GM21723 (cell line): ENCODE results near the gene VWA3A.
"Not testable (repeated sequence)": the region's sequence is repeated elsewhere in the genome, so short reads cannot be mapped to it uniquely, and the experiment has no call there.

Experiments
- ATAC-seq: cut with Tn5 transposase; IDR thresholded peaks from one replicate; pipeline ENCODE4 v1.9.1; 2021; ENCODE audit warnings: mild to moderate bottlenecking, moderate library complexity; ENCODE audit not compliant: unreplicated experiment

The VWA3A gene

DNA sequence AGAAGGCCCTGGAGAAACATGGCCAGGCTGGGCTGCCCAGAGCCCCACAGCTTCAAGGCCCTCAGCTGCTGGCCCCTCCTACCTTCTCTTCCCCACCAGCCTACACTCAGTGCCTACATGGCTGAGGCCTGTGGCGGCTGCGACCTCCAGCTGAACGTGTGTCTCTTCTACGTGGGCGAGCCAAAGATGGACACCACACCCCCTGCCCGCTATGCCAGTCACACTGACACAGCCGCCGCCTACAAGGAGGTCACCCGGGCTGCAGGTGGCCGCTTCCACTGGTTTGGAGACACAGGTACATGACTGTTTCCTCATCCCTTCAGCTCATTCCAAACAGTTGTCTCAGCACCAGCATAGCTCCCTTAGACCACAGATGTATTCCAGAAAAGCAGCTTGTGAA lies 40.5 kb downstream of the VWA3A start:
- no peak for ATAC-seq

DNA sequence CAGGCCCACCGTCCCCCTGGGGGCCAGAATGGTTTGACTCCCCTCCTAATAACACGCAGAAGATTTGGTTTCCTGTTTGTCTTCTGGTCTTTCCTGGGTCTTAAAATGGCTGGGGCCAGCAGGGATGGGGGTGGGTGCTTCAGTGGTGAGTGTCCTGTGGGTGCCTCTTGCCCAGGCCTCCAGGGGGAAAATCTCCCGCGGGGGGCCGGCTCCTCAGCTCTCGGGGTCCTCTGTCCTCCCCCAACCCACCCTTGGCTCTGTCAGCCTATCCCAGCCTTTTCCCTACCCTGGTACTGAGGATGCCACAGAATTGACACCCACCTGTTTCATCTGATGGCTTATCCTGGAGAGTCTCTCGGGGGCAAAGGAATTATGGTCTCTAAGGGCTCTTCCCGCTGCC lies 46.1 kb downstream of the VWA3A start:
- no peak for ATAC-seq

DNA sequence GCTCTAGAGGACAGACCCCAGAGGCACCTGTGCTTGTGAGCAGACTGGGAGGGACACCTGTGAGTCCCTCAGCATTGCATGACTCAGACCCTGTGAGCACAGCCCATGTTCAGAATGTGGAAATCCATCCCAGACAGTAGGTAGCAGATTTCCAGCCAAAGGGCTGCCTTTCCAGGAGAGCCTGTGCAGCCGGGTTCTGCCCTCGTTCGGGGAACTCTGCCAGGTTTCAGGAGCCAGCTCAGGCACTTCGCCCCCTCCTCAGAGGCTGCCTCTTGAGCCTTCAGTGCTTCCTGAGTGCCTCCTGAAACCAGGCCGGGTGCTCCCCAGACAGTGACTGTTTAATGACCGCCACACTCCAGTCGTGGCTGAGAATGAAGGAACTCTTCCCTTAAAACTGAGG lies 46.7 kb downstream of the VWA3A start:
- ATAC-seq = no peak

- no peak for ATAC-seq
Observed at GRCh38 chr16:22139732-22140131, 47.4 kb downstream of the VWA3A start.

- no peak for ATAC-seq
Observed at GRCh38 chr16:22141767-22142166, 49.4 kb downstream of the VWA3A start.

DNA sequence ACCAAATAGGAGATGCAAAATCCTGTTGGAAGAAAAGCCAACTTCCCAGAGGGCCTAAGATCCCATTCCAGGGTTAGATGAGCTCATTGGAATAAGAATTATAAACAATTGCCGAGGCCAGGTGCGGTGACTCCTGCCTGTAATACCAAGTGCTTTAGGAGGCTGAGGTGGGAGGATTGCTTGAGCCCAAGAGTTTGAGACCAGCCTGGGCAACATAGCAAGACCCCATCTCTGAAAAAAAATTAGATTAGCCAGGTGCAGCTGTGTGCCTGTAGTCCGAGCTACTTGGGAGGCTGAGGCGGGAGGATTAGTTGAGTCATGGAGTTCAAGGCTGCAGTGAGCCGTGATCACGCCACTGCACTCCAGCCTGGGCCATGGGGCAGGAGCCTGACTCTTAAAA lies 52.2 kb downstream of the VWA3A start:
- no peak for ATAC-seq

- no peak for ATAC-seq
Observed at GRCh38 chr16:22147853-22148252, 55.5 kb downstream of the VWA3A start.

DNA sequence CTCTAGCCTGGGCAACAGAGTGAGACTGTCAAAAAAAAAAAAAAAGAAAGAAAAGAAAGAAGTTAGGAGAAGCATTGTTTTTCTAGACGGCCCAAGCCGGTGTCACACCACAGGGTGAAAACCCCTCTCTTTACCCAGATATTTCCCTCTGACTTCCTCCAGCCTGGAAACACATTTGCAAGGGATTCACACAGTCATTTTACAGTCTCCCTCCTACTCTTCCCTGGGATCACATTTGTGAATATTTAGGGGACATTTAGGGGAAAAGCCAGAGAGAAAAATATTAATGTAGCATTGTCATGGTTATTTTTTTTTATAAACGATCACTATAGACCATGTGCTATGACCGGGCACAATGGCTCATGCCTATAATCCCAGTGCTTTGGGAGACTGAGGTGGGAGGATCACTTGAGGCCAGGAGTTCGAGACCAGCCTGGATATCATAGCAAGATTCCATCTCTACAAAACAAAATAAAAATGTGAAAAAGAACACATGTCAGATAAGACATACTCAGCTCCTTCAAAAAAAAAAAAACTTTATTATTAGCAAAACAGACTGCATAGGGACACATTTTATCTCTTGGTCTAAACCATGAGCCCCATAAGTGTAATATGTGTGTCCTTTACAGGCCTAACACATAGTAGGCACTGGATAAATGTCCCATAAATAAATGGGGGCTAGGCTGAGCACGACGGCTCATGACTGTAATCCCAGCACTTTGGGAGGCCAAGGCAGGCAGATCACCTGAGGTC lies 59.1 kb downstream of the VWA3A start:
- ATAC-seq = no peak

DNA sequence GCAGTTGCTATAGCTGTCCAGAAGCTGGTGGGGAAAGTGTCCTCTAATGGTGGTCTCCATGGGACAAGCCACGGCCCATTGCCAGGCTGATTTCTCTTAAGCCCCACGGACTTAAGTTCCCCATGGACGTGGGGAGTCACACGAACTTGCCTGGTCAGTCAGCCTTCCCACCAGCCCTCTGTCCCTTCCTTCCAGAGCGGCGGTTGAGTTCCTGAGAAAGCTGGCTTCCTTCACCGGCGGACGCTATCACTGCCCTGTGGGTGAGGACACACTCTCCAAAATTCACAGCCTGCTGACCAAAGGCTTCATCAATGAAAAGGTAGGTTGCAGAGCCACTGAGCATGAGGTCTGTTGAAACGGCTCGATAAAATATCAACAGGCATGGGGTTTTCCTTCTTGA lies 60.0 kb downstream of the VWA3A start:
- no peak for ATAC-seq

GRCh38 chr16:22153078-22153477 lies 60.7 kb downstream of the VWA3A start:
- ATAC-seq = not testable (repeated sequence)

- ATAC-seq = no peak
Observed at GRCh38 chr16:22161401-22161800, 69.1 kb downstream of the VWA3A start.

DNA sequence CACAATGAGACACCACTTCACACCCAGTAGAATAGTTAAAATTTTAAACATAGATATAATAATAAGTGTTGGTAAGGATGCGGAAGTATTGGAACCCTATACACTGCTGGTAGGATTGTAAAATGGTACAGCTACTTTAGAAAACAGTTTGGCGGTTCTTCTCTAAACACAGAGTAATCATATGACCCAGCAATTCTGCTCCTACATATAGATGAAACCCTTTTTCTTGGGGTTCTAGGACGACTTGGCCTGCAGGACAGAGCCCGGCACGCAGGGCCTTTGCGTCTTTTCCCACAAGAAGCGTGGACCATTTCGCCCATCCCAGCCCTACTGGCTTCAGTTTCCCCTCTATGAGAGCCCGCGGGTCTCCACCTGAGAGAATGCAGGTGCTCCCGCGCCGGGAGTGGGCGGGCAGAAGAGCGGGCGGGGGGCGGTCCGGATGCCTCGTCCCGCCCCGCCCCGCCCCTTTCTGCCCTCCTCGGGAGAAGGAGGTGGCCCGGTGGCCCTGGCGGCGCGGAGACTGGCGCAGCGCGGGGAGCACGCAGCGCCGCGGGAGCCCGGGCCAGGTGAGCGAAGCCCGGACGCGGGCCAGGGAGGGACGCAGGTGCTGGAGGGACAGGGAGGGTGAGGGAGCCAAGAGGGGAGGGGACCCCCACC lies 69.8 kb downstream of the VWA3A start, which contains the start of gene SDR42E2:
Gene SDR42E2, plus strand, starts transcription at position 508 of the 657 bp plus-strand sequence. CDS start 3,077 bp downstream, outside the sequence.
- ATAC-seq = no peak

DNA sequence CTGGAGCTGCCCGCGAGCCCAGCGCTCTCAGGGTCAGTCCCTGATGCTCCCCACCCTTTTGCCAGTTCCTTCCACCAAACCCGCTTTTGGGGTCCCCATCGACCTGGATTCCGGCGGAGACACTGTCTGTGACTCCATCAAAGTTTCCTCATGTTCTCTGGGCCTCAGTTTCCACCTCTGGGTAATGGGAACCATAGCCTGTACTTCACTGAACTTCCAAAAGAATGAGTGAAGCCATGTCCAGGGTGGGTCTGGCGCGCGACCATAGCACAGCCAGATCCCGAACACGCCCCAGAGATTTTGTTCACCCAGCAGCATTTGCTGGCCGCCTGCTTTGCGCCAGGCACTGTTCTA lies 70.3 kb downstream of the VWA3A start:
- no peak for ATAC-seq

GRCh38 chr16:22163806-22164205 lies 71.5 kb downstream of the VWA3A start:
- ATAC-seq = no peak

DNA sequence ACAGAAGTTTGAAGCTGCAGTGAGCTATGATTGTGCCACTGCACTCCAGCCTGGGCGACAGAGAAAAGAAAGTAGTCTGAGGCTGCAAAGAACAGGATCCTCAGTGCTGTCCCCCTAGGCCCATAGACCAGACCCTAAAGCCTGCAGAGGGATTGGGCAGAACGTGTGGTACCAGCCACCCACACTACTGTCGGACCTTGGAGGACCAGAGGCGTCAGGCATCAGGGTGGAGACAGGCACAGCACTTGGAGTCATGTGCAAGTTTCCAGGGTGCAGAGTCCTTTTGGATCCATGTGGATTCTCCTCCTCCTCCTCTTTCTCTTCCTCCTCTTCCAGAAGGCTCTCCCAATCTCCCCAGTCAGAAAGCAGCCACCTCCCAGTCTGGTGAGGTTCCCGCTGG lies 72.1 kb downstream of the VWA3A start:
- no peak for ATAC-seq

DNA sequence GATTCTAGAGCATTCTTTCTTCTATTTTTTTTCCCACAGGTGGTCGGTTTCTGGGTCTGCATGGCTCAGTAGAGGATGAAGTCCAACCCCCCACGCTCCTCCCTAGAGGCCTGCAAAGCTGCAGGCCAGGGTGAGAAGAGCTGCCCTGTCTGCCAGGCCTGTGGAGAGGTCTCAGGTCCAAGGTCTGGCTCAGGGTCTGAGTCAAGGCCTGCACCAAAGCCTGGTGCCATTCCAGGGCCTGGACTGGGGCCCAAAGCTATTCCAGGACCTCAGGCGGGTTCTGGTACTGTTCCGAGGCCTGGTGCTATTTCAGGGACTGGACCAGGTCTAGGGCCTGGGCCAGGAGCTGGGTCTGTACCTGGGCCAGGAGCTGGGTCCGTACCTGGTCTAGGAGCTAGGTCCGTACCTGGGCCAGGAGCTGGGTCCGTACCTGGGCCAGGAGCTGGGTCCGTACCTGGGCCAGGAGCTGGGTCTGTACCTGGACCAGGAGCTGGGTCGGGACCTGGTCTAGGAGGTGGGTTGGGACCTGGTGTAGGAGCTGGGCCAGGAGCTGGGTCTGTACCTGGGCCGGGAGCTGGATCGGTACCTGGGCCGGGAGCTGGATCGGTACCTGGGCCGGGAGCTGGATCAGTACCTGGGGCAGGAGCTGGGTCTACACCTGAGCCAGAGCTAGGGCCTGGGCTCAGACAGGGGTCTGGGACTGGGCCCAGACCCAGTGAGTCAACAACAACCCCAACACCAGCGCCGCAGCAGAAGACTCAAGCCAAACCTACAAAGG lies 73.4 kb downstream of the VWA3A start:
- ATAC-seq = no peak

- ATAC-seq = no peak
Observed at GRCh38 chr16:22171953-22172352, 79.6 kb downstream of the VWA3A start.

GRCh38 chr16:22172642-22173041 lies 80.3 kb downstream of the VWA3A start:
- not testable (repeated sequence) for ATAC-seq

DNA sequence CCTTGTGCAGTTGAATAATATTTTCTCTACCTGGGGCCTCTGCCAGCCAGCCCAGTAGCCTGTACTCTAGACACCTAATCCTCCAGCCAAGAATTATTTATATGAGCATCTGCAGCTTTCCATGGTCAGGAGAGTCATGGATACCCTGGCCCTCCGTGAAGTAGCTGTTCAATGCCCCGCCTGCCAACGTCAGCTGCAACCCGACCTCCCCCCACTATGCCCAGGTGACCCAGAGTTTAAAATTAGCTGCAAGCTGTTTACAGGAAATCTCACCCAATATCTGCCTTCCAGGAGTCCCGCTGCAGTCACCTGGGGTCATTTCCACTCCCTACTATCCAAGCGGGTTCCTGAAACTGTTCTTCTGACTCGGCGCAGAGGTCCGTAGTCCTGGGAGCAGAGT lies 82.3 kb downstream of the VWA3A start:
- no peak for ATAC-seq

DNA sequence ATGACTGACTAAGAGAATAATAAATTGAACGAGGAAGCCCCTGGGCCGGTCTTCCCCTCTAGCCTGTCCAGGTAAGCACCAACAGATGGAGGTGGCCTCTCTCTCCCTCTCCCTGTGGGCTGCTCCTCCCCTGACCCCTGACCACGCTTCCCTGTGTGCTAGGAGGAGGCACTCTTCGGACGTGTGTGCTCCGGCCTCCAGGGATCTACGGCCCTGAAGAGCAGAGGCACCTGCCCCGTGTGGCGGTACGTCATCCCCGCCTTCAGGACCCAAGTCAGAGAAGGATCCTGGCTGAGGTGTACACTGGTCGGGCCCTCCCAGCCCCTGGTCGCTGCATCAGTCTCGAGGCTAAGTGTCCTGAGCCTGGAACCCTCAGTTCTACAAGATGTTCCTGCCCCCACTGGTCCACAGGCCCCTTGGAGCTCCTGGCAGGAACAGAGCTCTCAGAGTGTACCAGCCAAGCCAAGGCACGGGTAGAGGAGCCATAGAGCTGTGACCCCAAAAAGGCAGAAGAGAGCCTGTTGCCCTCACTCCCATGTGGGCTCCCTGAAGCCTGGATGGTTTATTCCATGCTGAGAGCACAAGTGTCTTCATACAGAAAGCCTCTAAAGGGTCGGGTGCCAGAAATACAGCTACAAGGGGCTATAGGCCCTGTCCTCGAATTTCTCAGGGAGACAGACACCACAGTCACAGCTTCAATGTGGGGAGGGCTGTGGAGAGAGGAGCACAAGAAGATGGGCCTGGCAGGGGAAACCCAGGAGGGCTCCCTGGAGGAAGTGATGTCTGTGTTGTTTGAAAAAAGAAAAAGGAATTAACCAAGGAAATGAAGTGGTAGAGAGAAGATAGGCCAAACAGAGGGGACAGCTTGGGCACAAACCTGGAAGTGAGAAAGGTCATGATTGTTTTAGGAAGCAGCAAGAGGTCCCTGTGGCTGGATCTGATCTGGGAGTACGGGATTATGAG lies 85.9 kb downstream of the VWA3A start:
- ATAC-seq = no peak

- ATAC-seq = no peak
Observed at GRCh38 chr16:22181426-22181825, 89.1 kb downstream of the VWA3A start.
